Testis (tissue), 5 donors: Measurements from ENCODE around the gene CHRNA1. TPM values are rescaled to one million over a fixed set of nuclear protein-coding genes. Genes with fewer than 3 reads are reported as not detected.

Experiments used
- DNase-seq: peaks from one replicate; pipeline ENCODE4 v3.0.0-alpha.2; 2019
- H3K27ac ChIP-seq, 2 donors: fragments of 200-600 bp; sonication (generic); one replicate each; pipeline ENCODE4 v1.5.1; 2019
- H3K27me3 ChIP-seq: fragments of 200-600 bp; sonication (generic); one replicate; pipeline ENCODE4 v1.5.1; 2019
- H3K36me3 ChIP-seq: fragments of 200-600 bp; sonication (generic); one replicate; pipeline ENCODE4 v1.5.1; 2017; ENCODE audit warnings: low read depth; ENCODE audit errors: missing control alignments
- H3K4me1 ChIP-seq: fragments of 200-600 bp; sonication (generic); one replicate; pipeline ENCODE4 v1.5.1; 2019
- H3K4me3 ChIP-seq, 2 donors: fragments of 200-600 bp; sonication (generic); one replicate each; pipeline ENCODE4 v1.5.1; 2017 to 2019
- H3K9me3 ChIP-seq: fragments of 200-600 bp; sonication (generic); one replicate; pipeline ENCODE4 v1.5.1; 2017
- POLR2A ChIP-seq: fragments of 450-650 bp; IDR thresholded peaks from one replicate; pipeline ENCODE4 v1.6.1; 2017; ENCODE audit warnings: antibody characterized with exemption, mild to moderate bottlenecking, moderate library complexity
- WGBS, 2 donors: methylation state at CpG; one replicate each; pipeline ENCODE4 v1.1.5; 2018; 5-methylcytosine and 5-hydroxymethylcytosine counted together
- intact Hi-C: fragments of 100-400 bp; cut with DNase I; formaldehyde crosslinking; loops from one replicate; pipeline ENCODE4 v1.15.1; 2023; ENCODE audit warnings: low total_unique reads
- long read RNA-seq, 2 donors: transcript quantifications; one replicate each; lab custom pipeline, GENCODE V29; 2026
- polyA plus RNA-seq: library from polyadenylated mRNA; stranded (reverse); fragments of 350-450 nt; fragmentation: Illumina TruSeq; extraction: RNeasy Lipid Tissue Mini Kit (QIAGEN cat#74804); gene quantifications from one replicate; pipeline ENCODE4 v1.2.3, GENCODE V29; 2014; ENCODE audit warnings: low read depth, low replicate concordance; ENCODE audit not compliant: insufficient read depth
- total RNA-seq, 2 donors: library from RNA; depleted of rRNA; stranded (reverse); fragments of >200 nt; gene quantifications; one replicate each; pipeline ENCODE4 v1.2.3, GENCODE V29; 2016
- TF ChIP-seq, protein P1 (sequence below), 3 experiments: fragments of 450-650 bp in 2 of 3; fragments of 200-600 bp in 1 of 3; sonication (generic) in 1 of 3; IDR thresholded peaks; one replicate each; pipeline ENCODE4 v1.5.1; 2016 to 2019; ENCODE audit warnings: antibody characterized with exemption in 3 of 3, mild to moderate bottlenecking in 2 of 3, moderate library complexity in 1 of 3

Gene CHRNA1
- total RNA-seq (1 to 10 TPM in 1 of 2 donors, under 1 TPM in 1; 0.25 to 1.2 TPM), polyA plus RNA-seq (2.7 TPM)
- long read RNA-seq, donor 1: 0 reads
- long read RNA-seq, donor 2: 0 reads

DNA sequence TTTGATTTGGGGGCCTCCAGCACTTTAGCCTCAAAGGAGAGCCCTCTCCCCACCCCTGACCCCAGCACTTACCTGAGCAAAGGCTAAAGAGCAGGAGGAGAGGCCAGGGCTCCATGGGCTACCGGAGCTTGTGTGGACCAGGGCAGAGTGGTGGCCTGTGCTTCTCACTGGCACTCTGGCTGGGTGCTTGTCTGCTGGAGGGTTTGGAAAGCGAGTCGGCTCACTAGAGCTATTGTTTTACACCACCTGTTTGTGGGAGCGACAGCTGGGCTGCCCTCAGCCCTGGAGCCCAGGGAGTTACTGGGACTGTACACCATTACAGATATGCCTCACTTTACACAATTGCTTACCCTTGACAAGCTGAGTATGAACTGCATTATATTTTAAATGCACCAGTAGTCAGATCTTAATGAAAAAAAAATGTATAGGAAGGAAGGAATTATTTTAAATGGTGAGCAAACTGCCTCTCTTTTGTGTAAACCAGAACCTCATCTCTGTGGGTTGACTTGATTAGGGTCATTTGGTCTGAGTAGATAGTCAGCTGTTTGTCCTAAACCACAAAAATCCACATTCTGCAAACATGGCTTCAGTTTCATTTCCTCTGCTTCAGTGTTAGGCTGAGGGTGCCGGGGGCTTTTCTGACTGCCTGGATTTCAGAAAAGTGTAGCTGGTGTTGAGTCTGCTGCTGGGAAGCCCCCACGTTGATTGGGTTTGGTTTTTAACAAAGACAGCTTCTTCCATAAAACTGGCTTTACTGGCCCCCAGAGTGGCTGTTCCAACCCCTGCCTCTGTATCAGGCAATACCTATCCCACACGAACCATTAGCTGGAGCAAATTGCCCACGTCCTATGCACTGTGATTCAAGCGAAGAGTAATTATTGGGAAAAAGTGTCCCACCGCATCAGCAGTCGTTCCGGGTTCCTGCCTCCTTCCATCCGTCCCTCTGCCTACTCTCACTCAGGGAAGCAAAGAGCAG, at the start of gene CHRNA1:
TSS of gene CHRNA1 (minus strand) at position 193 of the 976 bp plus-strand sequence. CDS start at position 115, 78 bp downstream.
- H3K4me3 ChIP-seq: no peak within 1 kb of the TSS
- no peak for DNase-seq
- H3K9me3 ChIP-seq: no peaks in the 10 kb centered on the region
- intact Hi-C loops: loop anchor here (5.0 kb wide), 1 partner anchor 223 kb away; no protein-coding TSS in a partner anchor
- H3K27ac ChIP-seq: no peak within 1 kb of the TSS
- H3K36me3 ChIP-seq: no peaks in the 10 kb centered on the region
- WGBS, 2 donors: 89 to 92% methylated on average over 12 to 13 of the region's 13 CpGs
- TF ChIP-seq, protein P1, sequence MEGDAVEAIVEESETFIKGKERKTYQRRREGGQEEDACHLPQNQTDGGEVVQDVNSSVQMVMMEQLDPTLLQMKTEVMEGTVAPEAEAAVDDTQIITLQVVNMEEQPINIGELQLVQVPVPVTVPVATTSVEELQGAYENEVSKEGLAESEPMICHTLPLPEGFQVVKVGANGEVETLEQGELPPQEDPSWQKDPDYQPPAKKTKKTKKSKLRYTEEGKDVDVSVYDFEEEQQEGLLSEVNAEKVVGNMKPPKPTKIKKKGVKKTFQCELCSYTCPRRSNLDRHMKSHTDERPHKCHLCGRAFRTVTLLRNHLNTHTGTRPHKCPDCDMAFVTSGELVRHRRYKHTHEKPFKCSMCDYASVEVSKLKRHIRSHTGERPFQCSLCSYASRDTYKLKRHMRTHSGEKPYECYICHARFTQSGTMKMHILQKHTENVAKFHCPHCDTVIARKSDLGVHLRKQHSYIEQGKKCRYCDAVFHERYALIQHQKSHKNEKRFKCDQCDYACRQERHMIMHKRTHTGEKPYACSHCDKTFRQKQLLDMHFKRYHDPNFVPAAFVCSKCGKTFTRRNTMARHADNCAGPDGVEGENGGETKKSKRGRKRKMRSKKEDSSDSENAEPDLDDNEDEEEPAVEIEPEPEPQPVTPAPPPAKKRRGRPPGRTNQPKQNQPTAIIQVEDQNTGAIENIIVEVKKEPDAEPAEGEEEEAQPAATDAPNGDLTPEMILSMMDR (IDR thresholded peaks at IDR 0.05): no peak
- H3K27me3 ChIP-seq: no peaks in the 10 kb centered on the region
- H3K4me1 ChIP-seq: no peaks in the 10 kb centered on the region

DNA sequence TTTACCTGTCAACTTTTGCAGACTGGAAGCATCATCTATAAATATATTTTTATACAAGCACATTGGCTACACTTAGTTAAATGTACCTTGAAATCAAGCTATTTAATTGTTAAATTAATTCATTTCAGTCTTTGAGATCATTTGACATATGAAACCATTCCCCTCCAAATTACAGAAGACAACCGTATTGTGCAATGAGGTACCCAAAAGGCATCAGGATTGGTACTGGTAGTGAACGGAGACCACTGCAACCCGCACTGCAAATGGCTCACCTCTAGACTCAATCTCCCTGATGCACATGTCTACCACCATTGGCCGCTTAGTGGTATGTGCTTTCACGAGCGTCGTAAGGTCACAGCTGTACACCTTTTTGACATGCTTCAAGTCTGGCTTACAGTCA, 47.8 kb upstream of the CHRNA1 start:
- no peaks in the 10 kb centered on the region for H3K36me3 ChIP-seq
- H3K27ac ChIP-seq: no peak overlapping the region
- no peaks in the 10 kb centered on the region for H3K27me3 ChIP-seq
- TF ChIP-seq, protein P1 (IDR thresholded peaks at IDR 0.05): no peak
- no peak for TF ChIP-seq POLR2A
- intact Hi-C loops: no loop called here
- H3K4me3 ChIP-seq: no peak overlapping the region
- H3K4me1 ChIP-seq: peaks cover 2% of the 10 kb centered on the region
- DNase-seq: no peak
- H3K9me3 ChIP-seq: no peaks in the 10 kb centered on the region
- WGBS, 2 donors: 98% methylated on average over 7 of the region's 7 CpGs

DNA sequence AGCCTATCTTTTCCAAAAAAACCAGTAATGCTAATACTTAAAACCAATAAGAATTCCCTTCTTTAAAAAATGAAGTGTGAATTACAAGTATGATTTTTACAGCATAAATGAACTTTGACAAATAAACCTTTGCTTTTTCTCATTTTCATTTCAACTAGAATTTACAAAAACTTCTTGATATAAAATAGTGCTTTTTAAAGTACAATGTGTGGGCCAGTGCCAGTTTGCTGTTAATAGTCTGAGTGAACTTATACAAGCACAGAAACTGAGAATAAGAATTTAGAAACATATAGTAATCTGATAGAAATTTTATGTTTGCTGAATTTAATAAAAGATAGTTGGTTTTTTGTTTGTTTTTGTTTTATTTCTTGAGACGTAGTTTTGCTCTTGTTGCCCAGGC, 43.7 kb upstream of the CHRNA1 start:
- intact Hi-C loops: no loop called here
- 67 to 78% methylated on average over 1 of the region's 1 CpG for WGBS, 2 donors
- H3K27ac ChIP-seq: no peak overlapping the region

DNA sequence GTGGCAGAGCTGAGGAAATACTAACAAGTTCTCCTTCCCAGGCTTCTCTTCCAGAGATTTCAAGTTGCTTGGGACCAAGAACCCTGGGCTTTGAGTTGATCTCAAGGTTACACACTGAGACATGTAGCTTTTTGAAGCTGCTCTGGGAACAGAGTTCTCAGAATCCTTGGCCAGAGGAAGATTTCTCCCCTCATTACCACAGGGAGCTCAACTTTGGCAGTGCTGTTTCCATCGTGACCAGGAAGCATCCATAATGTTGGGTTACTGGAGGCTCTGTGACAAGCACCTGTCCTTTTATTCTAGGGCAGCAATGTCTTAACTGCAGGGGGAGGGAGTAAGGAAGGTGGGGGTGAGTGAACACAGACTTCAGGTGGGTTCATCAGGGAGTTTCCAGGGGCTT, 41.5 kb upstream of the CHRNA1 start:
- Histone ChIP-seq H3K9me3 (no peaks in the 10 kb centered on the region), H3K4me3 (no peak overlapping the region), H3K27me3 (no peaks in the 10 kb centered on the region), H3K27ac (no peak overlapping the region), H3K36me3 (no peaks in the 10 kb centered on the region), H3K4me1 (peaks cover 8% of the 10 kb centered on the region)
- intact Hi-C loops: no loop called here
- TF ChIP-seq, protein P1 (IDR thresholded peaks at IDR 0.05): no peak
- TF ChIP-seq POLR2A: no peak
- peak; percentile 38 for DNase-seq
- WGBS, 2 donors: 31 to 40% methylated on average over 1 of the region's 1 CpG

More for the DNA sequence above, 43.7 kb upstream of the CHRNA1 start:
- Histone ChIP-seq H3K27me3 (no peaks in the 10 kb centered on the region), H3K4me3 (no peak overlapping the region), H3K4me1 (peaks cover 8% of the 10 kb centered on the region), H3K9me3 (no peaks in the 10 kb centered on the region), H3K36me3 (no peaks in the 10 kb centered on the region)
- TF ChIP-seq POLR2A: no peak
- TF ChIP-seq, protein P1 (IDR thresholded peaks at IDR 0.05): no peak
- DNase-seq: no peak
